ENCODE measurements around the gene BAG3.

The BAG3 gene

GRCh38 chr10:119667562-119668328 is 16.6 kb downstream of the BAG3 start:
- DNase-seq = no peak

GRCh38 chr10:119668461-119668860 is 17.3 kb downstream of the BAG3 start:
- DNase-seq = no peak

- no peak for DNase-seq
These were observed 18.2 kb downstream of the BAG3 start for GRCh38 chr10:119669331-119669730.

- DNase-seq = no peak
These were observed 18.9 kb downstream of the BAG3 start for GRCh38 chr10:119669975-119670640.

GRCh38 chr10:119670717-119671116 is 19.5 kb downstream of the BAG3 start:
- no peak for DNase-seq

DNA sequence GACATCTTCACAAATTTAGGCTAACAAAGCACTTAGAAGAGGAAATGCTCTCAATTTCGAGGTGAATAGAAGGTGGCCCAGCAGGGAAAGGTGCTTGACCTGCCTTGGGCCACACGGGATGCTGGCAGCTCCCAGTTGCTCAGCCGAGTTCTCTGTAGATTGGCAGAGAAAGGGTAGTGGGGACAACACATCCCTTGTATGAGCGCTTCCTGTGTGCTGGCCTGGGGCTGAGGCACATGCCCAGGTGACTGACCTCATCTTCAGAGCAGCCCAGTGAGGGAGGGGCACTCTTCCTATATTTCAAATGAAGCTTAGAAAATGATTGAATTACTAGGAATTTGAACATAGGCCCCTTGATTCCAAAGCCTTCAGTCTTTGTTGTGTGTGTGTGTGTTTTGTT is 20.2 kb downstream of the BAG3 start:
- DNase-seq = no peak

DNA sequence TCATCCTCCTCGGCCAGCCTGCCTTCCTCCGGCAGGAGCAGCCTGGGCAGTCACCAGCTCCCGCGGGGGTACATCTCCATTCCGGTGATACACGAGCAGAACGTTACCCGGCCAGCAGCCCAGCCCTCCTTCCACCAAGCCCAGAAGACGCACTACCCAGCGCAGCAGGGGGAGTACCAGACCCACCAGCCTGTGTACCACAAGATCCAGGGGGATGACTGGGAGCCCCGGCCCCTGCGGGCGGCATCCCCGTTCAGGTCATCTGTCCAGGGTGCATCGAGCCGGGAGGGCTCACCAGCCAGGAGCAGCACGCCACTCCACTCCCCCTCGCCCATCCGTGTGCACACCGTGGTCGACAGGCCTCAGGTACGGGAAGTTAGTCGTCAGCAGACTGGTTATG is 21.1 kb downstream of the BAG3 start:
- no peak for DNase-seq

- no peak for DNase-seq
These were observed 22.1 kb downstream of the BAG3 start for GRCh38 chr10:119673271-119673670.

- no peak for DNase-seq
These were observed 24.4 kb downstream of the BAG3 start for GRCh38 chr10:119675483-119676170.

DNA sequence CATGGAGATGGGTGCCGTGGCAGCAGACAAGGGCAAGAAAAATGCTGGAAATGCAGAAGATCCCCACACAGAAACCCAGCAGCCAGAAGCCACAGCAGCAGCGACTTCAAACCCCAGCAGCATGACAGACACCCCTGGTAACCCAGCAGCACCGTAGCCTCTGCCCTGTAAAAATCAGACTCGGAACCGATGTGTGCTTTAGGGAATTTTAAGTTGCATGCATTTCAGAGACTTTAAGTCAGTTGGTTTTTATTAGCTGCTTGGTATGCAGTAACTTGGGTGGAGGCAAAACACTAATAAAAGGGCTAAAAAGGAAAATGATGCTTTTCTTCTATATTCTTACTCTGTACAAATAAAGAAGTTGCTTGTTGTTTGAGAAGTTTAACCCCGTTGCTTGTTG is 25.9 kb downstream of the BAG3 start:
- DNase-seq = no peak

DNA sequence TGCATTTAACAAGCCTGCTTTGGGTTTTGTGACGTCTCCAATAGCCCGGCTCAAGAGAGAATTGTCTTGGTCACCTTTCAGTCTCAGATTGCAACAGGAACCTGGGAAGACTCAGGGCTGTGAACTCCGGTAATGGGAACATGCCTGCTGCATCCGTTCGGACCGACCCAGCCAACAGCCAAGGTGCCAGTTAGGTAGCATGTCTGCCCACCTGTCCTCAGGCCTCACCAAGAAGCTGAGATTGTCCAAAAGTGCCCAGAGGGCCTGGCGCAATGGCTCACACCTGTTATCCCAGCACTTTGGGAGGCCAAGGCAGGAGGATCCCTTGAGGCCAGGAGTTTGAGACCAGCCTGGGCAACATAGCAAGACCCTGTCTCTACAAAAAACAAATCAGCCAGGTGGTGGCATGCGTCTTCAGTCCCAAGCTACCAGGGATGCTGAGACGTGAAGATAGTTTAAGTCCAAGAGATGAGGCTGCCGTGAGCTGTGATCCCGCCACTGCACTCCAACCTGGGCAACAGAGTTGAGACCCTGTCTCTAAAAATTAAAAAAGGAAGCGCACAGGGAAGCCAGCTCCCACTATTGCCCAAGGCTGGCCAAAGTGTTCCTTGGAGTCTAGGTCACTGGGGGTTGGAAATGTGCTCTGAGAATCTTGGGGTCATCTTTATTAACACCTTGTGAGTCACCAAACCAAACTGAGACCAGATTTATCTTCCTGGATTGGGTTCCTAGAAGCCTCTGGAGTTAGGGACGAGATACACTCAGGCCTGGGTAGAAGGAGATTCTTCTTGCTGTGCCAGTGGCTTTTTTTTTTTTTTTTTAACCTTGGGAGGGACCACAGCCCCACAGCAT is 26.9 kb downstream of the BAG3 start:
- DNase-seq = no peak

- DNase-seq = no peak
These were observed 28.3 kb downstream of the BAG3 start for GRCh38 chr10:119679480-119679829.

DNA sequence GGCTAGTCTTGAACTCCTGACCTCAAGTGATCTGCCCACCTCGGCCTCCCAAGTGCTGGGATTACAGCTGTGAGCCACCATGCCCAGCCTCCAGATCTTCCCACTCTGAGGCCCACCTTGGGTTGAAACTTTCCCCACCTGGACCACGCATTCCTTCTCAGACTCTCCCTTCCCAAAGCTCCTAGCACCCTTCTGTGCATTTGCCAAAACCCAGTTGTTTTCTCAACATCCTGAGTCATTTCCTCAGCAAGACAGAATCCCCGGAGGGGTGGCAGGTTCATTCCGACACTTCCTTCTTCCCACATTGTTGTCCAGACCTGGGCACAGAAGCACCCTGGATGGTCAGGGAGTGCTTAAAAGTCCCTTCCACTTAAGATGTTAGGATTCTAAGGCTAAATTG is 28.9 kb downstream of the BAG3 start:
- no peak for DNase-seq

DNA sequence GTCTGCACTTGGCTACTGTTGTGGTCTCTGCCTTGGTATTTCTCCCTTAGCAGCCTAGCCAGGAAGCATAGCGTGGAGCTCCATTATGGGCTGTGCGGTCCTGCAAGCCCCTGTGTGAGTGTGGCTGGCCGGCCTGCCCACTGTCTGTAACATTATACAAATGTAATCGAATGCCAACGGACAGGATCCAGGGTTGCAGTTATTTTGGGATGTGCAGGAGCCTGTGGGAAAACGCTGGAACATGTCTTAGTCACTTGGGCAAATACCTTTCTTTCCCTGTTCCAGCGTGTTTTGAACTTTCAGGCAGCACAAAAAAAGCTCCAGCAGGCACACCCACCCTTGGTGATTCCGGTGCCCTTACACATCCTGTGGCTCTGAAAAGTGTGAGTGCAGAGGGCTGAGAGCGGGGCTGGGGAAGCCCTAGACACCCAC is 29.5 kb downstream of the BAG3 start:
- DNase-seq = no peak

DNA sequence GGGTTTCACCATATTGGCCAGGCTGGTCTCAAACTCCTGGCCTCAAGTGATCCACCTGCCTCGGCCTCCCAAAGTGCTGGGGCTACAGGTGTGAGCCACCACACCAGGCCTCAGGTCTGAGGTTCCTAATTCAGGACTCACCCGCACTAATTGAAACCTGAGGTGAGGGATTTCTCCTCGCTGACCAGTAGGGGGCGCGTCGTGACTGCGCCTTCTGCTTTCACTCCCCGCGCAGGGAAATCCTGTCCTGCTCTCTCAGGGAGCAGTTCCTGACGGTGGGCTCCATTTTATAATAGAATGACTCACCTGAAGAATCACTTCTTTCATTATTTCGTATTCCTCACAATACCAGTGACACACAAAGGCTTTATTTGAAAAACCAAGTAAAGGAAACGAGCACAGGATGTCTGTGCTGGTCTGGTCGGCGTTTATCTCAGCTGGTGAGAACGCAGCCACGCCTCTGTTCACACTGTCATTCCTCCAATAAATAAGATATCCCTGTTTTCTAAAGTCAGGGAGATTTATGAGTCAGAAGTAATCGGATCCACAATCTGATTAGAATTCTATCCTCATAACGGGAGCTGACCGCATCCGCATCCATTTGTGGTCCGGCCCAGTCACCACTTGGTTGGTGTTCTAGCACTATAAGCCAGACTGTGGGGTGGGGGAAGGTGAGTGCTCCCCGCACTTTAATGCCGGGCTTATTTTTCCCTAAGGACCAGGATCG is 35.4 kb downstream of the BAG3 start:
- DNase-seq = peak; percentile 66

DNA sequence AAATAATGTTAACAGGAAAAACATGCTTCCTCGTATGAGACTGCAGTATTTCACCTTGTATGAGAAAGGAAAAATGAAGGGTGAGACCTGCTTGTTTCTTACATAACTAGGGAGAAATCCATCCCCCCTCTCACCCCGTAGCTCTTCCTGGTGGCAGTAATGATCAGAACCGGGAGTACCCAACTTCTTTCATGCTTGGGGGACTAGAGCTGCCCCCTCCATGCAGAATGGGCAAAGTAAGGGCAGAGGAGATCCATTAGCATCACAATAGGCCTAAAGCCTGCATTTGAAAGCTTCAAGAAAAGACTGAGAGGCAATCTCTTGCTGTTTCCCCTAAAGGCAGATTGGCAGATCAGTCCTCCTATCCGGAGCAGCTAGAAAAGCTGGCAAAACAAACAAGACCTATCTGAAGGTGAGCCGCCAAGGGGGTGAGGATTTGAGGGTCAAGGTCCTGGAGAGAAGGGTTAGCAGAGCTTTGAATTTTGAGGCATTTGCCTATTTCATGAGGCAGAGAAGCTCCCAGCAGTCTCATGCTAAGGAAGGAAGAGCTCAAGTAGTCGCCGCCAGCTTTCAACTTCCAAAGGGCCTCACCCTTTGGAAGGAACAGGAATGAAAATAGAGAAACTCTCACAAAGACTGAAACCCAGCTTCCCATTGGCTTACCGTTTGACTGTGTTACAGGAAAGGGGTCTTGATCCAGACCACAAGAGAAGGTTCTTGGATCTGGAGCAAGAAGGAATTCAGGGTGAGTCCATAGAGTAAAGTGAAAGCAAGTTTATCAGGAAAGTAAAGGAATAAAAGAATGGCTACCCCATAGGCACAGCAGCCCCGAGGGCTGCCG is 36.2 kb downstream of the BAG3 start:
- DNase-seq = no peak

DNA sequence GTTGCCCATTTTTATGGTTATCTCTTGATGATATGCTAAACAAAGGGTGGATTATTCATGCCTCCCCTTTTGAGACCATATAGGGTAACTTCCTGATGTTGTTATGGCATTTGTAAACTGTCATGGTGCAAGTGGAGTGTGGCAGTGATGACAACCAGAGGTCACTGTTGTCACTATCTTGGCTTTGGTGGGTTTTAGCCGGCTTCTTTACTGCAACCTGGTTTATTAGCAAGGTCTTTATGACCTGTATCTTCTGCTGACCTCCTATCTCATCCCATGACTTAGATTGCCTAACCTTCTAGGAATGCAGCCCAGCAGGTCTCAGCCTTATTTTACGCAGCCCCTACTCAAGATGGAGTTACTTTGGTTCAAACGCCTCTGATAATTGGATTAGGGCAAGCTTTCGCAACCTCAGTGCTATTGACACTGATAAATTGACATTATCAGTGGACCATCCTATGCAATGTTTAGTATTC is 36.9 kb downstream of the BAG3 start:
- DNase-seq = no peak

- DNase-seq = no peak
These were observed 37.9 kb downstream of the BAG3 start for GRCh38 chr10:119689016-119689580.

GRCh38 chr10:119691726-119692125 is 40.5 kb downstream of the BAG3 start:
- no peak for DNase-seq

DNA sequence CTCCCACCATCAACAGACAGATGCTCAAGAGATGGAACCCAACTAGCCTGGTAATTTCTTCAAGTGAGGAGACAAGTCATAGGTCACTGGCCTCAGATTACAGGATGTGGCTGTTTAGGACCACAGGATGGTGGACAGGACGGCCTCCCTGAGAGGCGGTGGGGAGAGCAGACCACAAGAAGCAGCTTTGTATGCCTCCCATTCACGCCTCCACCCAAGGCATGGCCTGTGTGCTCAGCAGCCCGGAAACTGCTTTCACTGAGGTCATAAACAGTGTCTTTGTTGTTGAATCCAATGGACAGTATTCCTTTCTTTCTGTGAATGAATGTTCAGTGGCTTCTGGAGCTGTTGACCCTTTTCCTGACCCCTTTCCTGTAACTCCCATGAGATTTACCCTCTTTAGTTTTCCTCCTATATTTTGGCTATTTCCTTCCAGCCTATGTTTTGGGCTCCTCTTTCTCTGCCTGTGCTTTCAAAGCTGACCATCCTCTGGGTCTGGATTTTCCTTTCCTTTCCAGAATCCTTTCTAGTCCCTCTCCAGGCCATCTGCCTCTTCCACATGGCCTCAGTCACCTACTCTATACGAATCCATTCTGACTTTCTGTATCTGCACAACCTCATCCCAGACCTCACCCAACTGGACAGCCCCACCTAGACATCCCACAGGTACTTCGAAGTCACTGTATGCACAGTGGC is 42.2 kb downstream of the BAG3 start:
- no peak for DNase-seq

All from activated effector memory CD4-positive, alpha-beta T cell treated with Interleukin-2 at 50 U/mL for 16 hours (primary cell).